HepG2 (cell line): Measurements from ENCODE around the gene TEX13D. TPM values are rescaled to one million over a fixed set of nuclear protein-coding genes. Genes with fewer than 3 reads are reported as not detected.
"Not testable (repeated sequence)": the region's sequence is repeated elsewhere in the genome, so short reads cannot be mapped to it uniquely, and the experiment has no call there.

ENCODE experiments used
- ATAC-seq: fragments of 200-7000 bp; cut with Tn5 transposase; 3 replicates; pipeline ENCODE4 v1.9.1; 2020; ENCODE audit warnings: mild to moderate bottlenecking, moderate library complexity
- BruUV-seq: library from RNA; stranded (reverse); fragments of 400-500 nt; replicated peaks from 2 replicates; lab custom pipeline; 2021; lab: Mats Ljungman, UMichigan
- CTCF ChIA-PET: fragments of 300-600 bp; formaldehyde crosslinking; extraction: SDS; loops from one replicate; lab custom pipeline; 2021; ENCODE audit warnings: low total read pairs, inconsistent platforms, low intra/inter-chr PET ratio; lab: Yijun Ruan, JAX
- POLR2A ChIA-PET: fragments of 350-600 bp; sonication (Branson Sonifier 250); formaldehyde crosslinking; loops from one replicate; lab custom pipeline; 2020; ENCODE audit warnings: antibody characterized with exemption, inconsistent platforms; lab: Yijun Ruan, JAX
- DNase-seq: peaks from one replicate; pipeline ENCODE4 v3.0.0-alpha.2; 2015; ENCODE audit warnings: low spot score
- FAIRE-seq: peaks from 3 replicates; lab custom pipeline; 2011; peaks lifted over from hg19 to GRCh38; lab: Jason Lieb, UNC
- H2AFZ ChIP-seq: one replicate; pipeline ENCODE4 v1.6.1; 2011; ENCODE audit warnings: low read length, inconsistent platforms
- H3K27ac ChIP-seq: fragments of 300-600 bp; 3 replicates; pipeline ENCODE4 v1.8.0; 2011; ENCODE audit warnings: mixed run types, mild to moderate bottlenecking, mixed read lengths, low read length, inconsistent platforms; ENCODE audit not compliant: insufficient read depth; ENCODE audit errors: extremely low read length
- H3K27me3 ChIP-seq, 2 experiments: fragments of 200-600 bp in 1 of 2; 2 replicates in 1 of 2; 3 replicates in 1 of 2; pipeline versions ENCODE4 v1.6.0 to v1.8.0; 2011; ENCODE audit warnings: low read length in 2 of 2, mild to moderate bottlenecking in 2 of 2, moderate library complexity in 2 of 2, inconsistent platforms in 1 of 2; ENCODE audit not compliant: insufficient read depth in 2 of 2, control insufficient read depth in 1 of 2
- H3K36me3 ChIP-seq, 2 experiments: fragments of 200-600 bp in 1 of 2; replicated peaks in 1 of 2; 2 replicates in 1 of 2; 3 replicates in 1 of 2; pipeline versions ENCODE4 v1.5.1 to v1.8.0; 2011; ENCODE audit warnings: low read length in 2 of 2, inconsistent platforms in 1 of 2; ENCODE audit not compliant: insufficient read depth in 2 of 2, control insufficient read depth in 1 of 2
- H3K4me1 ChIP-seq: 2 replicates; pipeline ENCODE4 v1.5.1; 2012; ENCODE audit warnings: low read length, inconsistent platforms; ENCODE audit not compliant: insufficient read depth
- H3K4me2 ChIP-seq: 2 replicates; pipeline ENCODE4 v1.6.0; 2011; ENCODE audit warnings: low read depth, low read length, inconsistent platforms
- H3K4me3 ChIP-seq, 3 experiments: fragments of 200-600 bp in 1 of 3; sonication (generic), shearing (Covaris generic) in 1 of 3; replicated peaks in 1 of 3; 2 replicates each; pipeline ENCODE4 v1.5.1; 2011 to 2016; ENCODE audit warnings: low read length in 3 of 3, inconsistent platforms in 2 of 3, low read depth in 2 of 3, mild to moderate bottlenecking in 2 of 3, control low read depth in 1 of 3, mixed read lengths in 1 of 3; ENCODE audit not compliant: insufficient read depth in 1 of 3
- H3K79me2 ChIP-seq: one replicate; pipeline ENCODE4 v1.6.1; 2011; ENCODE audit warnings: low read length, inconsistent platforms; ENCODE audit not compliant: insufficient read depth
- H3K9ac ChIP-seq: 2 replicates; pipeline ENCODE4 v1.6.0; 2011; ENCODE audit warnings: mild to moderate bottlenecking, low read depth, low read length, inconsistent platforms; ENCODE audit not compliant: insufficient read depth
- H3K9me3 ChIP-seq: 2 replicates; pipeline ENCODE4 v1.5.1; 2012; ENCODE audit warnings: mild to moderate bottlenecking, low read length
- H4K20me1 ChIP-seq: 2 replicates; pipeline ENCODE4 v1.6.0; 2011; ENCODE audit warnings: inconsistent platforms, mild to moderate bottlenecking, low read length, moderate library complexity; ENCODE audit not compliant: insufficient read depth
- FOXC1 ChIP-seq: sonication (generic); formaldehyde crosslinking; IDR thresholded peaks from 2 replicates; pipeline ENCODE4 v1.8.0; 2022; ENCODE audit warnings: mild to moderate bottlenecking, missing genetic modification reagents, borderline replicate concordance
- FOXO1 ChIP-seq: sonication (generic); formaldehyde crosslinking; IDR thresholded peaks from 2 replicates; pipeline ENCODE4 v1.4.0; 2020; ENCODE audit warnings: missing genetic modification reagents
- RAD21 ChIP-seq: fragments of 450-650 bp; formaldehyde crosslinking; IDR thresholded peaks from 2 replicates; pipeline ENCODE4 v1.5.0; 2020; ENCODE audit warnings: mild to moderate bottlenecking
- SRSF1 ChIP-seq: fragments of 200-400 bp; formaldehyde crosslinking; optimal IDR thresholded peaks from 2 replicates; pipeline ENCODE3; 2017; ENCODE audit warnings: mild to moderate bottlenecking, low read depth, low read length, moderate library complexity
- SSRP1 ChIP-seq: IDR thresholded peaks from 2 replicates; pipeline ENCODE4 v1.6.1; 2016; ENCODE audit warnings: control low read depth
- ZNF205 ChIP-seq: IDR thresholded peaks from 2 replicates; pipeline ENCODE4 v1.6.1; 2018; ENCODE audit warnings: missing biosample characterization, missing genetic modification reagents
- ZNF292 ChIP-seq: sonication (generic); formaldehyde crosslinking; IDR thresholded peaks from 2 replicates; pipeline ENCODE4 v1.8.1; 2022; ENCODE audit warnings: mild to moderate bottlenecking, low read depth, missing genetic modification reagents, borderline replicate concordance
- WGBS: methylation state at CpG from one replicate; pipeline ENCODE4 v1.1.6; 2017; ENCODE audit warnings: low lambda C conversion rate; 5-methylcytosine and 5-hydroxymethylcytosine counted together
- in situ Hi-C: cut with HindIII; loops from 2 replicates; pipeline ENCODE4 v1.10.0; 2017; ENCODE audit warnings: low pct_unique_long_range_greater_than_20kb; ENCODE audit not compliant: extremely low pct_ligation_motif_present
- intact Hi-C: fragments of 100-400 bp; cut with micrococcal nuclease; formaldehyde crosslinking; loops from one replicate; pipeline ENCODE4 v1.10.0; 2022; ENCODE audit not compliant: unreplicated experiment
- polyA plus RNA-seq, 8 experiments: library from polyadenylated mRNA; depleted of rRNA in 3 of 8; stranded (reverse) in 7 of 8; unstranded in 1 of 8; fragments of >200 nt; fragmentation: Illumina TruSeq in 4 of 8; extraction: Trizol in 4 of 8; gene quantifications; 2 replicates each; pipeline versions ENCODE4 v1.2.1 to v1.2.3, GENCODE V29; 2011 to 2016; ENCODE audit warnings: low read depth in 4 of 8, missing spikeins in 1 of 8, mixed read lengths in 1 of 8; ENCODE audit not compliant: insufficient read depth in 1 of 8
- total RNA-seq, 5 experiments: library from RNA; depleted of rRNA; stranded (reverse); fragments of >200 nt; fragmentation: Illumina TruSeq; extraction: Trizol; gene quantifications; 2 replicates each; pipeline ENCODE4 v1.2.3, GENCODE V29; 2016; ENCODE audit warnings: low read depth in 1 of 5

TEX13D gene
- total and polyA plus RNA-seq, 2 of the 13 experiments (the other 11 are each of a cell fraction or from before 2014, with no cell fraction given) = not detected

- Histone ChIP-seq H3K9ac (no peak overlapping the region), H3K27ac (no peak overlapping the region), H2AFZ (no peak overlapping the region), H3K4me1 (no peaks in the 10 kb centered on the region), H3K9me3 (no peaks in the 10 kb centered on the region), H3K4me2 (no peak overlapping the region), H3K27me3 (no peaks in the 10 kb centered on the region), H3K4me3 (no peak overlapping the region), H3K79me2 (no peaks in the 10 kb centered on the region), H4K20me1 (no peaks in the 10 kb centered on the region), H3K36me3 (no peaks in the 10 kb centered on the region)
- no peak for ATAC-seq
- intact Hi-C loops (no loop called here), in situ Hi-C loops (no loop called here)
- CTCF ChIA-PET = no interaction called here
- POLR2A ChIA-PET = no interaction called here
- no peak for TF ChIP-seq FOXO1 (CRISPR knock-in tag)
- no peak for TF ChIP-seq FOXC1 (CRISPR knock-in tag)
- TF ChIP-seq RAD21 (CRISPR knock-in tag) = no peak
- TF ChIP-seq ZNF292 (CRISPR knock-in tag) = no peak
- TF ChIP-seq SRSF1 = no peak
- no peak for TF ChIP-seq ZNF205 (CRISPR knock-in tag)
- no peak for TF ChIP-seq SSRP1 (CRISPR knock-in tag)
- no peak for DNase-seq
- FAIRE-seq = no peak
- no TSS peak for BruUV-seq
Observed at GRCh38 chrX:124293810-124294209, 38.6 kb upstream of the TEX13D start.

DNA sequence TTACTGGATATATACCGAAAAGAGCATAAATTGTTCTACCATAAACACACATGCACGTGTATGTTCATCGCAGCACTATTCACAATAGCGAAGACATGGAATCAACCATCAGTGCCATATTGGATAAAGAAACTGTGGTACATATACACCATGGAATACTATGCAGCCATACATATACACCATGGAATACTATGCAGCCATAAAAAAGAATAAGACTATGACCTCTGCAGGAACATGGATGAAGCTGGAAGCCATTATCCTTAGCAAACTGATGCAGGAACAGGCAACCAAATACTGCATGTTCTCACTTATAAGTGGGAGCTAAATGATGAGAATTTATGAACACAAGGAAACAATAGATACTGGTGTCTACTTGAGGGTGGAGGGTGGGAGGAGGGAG is 33.1 kb upstream of the TEX13D start:
- H4K20me1 ChIP-seq, H3K4me2 ChIP-seq, H3K9me3 ChIP-seq, CTCF ChIA-PET, POLR2A ChIA-PET, H3K36me3 ChIP-seq, intact Hi-C loops, FAIRE-seq, DNase-seq, BruUV-seq, H3K4me1 ChIP-seq, H3K27ac ChIP-seq, H3K9ac ChIP-seq, ATAC-seq, H3K79me2 ChIP-seq, in situ Hi-C loops, H2AFZ ChIP-seq, H3K4me3 ChIP-seq, H3K27me3 ChIP-seq: not testable (repeated sequence)
- 38% methylated on average over 4 of the region's 4 CpGs for WGBS
